A673 (cell line): ENCODE measurements around the gene ZWILCH.

Source experiments
- CTCF ChIP-seq: fragments of 300-800, 200-600 bp; sonication (generic); conservative IDR thresholded peaks from 2 replicates; pipeline ENCODE4 v1.5.1; 2017; ENCODE audit warnings: low read depth, mild to moderate bottlenecking, antibody characterized with exemption, low read length, moderate library complexity, mixed read lengths
- EZH2 ChIP-seq: fragments of 200-600 bp; sonication (generic); IDR thresholded peaks from 2 replicates; pipeline ENCODE4 v1.6.1; 2017; ENCODE audit warnings: borderline replicate concordance, low read depth, mild to moderate bottlenecking, mixed read lengths, antibody characterized with exemption, low read length; ENCODE audit not compliant: poor library complexity, severe bottlenecking

GRCh38 chr15:66572146-66572545 is 67.0 kb downstream of the ZWILCH start:
- TF ChIP-seq EZH2 (no peak), CTCF (no peak)
